GM12878 (cell line): ENCODE data around the gene MFSD12.

Source experiments
- EP300 ChIP-seq, 2 experiments: fragments of 150-350 bp in 1 of 2; IDR thresholded peaks; 2 replicates each; pipeline ENCODE4 v1.6.1; 2011 to 2012; ENCODE audit warnings: low read depth in 2 of 2, low read length in 2 of 2, borderline replicate concordance in 1 of 2, improper control_type of control experiment in 1 of 2, inconsistent platforms in 1 of 2; ENCODE audit not compliant: control insufficient read depth in 1 of 2
- HCFC1 ChIP-seq: fragments of 150-350 bp; IDR thresholded peaks from 2 replicates; pipeline ENCODE4 v1.6.1; 2014; ENCODE audit warnings: low read length
- MXI1 ChIP-seq: fragments of 150-350 bp; IDR thresholded peaks from 2 replicates; pipeline ENCODE4 v1.6.1; 2011; ENCODE audit warnings: low read depth, mild to moderate bottlenecking, inconsistent platforms, low read length, improper control_type of control experiment
- TAF1 ChIP-seq: IDR thresholded peaks from 2 replicates; pipeline ENCODE4 v1.6.1; 2011; ENCODE audit warnings: mild to moderate bottlenecking, low read depth, low read length, borderline replicate concordance
- TBL1XR1 ChIP-seq: IDR thresholded peaks from 2 replicates; pipeline ENCODE4 v1.6.1; 2012; ENCODE audit warnings: low read depth, low read length, improper control_type of control experiment
- YY1 ChIP-seq: IDR thresholded peaks from 2 replicates; pipeline ENCODE4 v1.6.1; 2011; ENCODE audit warnings: low read depth, mild to moderate bottlenecking, low read length
- TF ChIP-seq, protein P1 (sequence below), 3 experiments: IDR thresholded peaks in 2 of 3; conservative IDR thresholded peaks in 1 of 3; 2 replicates each; pipeline ENCODE4 v1.5.1; 2011; ENCODE audit warnings: low read depth in 3 of 3, low read length in 3 of 3, mild to moderate bottlenecking in 3 of 3, control low read depth in 2 of 3, moderate library complexity in 2 of 3, inconsistent platforms in 1 of 3, mixed read lengths in 1 of 3; ENCODE audit not compliant: control insufficient read depth in 2 of 3, insufficient read depth in 1 of 3; ENCODE audit errors: extremely low read depth in 1 of 3

DNA sequence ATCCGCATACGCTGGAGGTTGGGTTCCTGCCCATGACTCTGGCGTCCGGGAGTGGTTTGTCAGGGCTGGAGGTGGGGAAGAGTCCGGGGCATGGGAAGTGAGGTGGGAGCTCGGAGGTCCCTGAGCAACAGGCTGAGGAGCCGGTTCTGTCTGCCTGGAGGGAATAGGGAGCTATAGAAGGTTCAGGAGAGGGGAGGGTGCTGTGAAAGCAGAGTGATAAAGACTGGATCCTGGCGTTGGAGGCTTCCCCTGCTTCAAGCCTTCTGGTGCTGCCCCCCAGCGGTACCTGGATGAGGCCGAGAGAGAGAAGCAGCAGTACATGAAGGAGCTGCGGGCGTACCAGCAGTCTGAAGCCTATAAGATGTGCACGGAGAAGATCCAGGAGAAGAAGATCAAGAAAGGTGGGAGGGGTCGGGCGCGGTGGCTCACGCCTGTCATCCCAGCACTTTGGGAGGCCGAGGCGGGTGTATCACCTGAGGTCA, 17.9 kb upstream of the MFSD12 start:
- no peak for TF ChIP-seq TBL1XR1
- TF ChIP-seq, protein P1, sequence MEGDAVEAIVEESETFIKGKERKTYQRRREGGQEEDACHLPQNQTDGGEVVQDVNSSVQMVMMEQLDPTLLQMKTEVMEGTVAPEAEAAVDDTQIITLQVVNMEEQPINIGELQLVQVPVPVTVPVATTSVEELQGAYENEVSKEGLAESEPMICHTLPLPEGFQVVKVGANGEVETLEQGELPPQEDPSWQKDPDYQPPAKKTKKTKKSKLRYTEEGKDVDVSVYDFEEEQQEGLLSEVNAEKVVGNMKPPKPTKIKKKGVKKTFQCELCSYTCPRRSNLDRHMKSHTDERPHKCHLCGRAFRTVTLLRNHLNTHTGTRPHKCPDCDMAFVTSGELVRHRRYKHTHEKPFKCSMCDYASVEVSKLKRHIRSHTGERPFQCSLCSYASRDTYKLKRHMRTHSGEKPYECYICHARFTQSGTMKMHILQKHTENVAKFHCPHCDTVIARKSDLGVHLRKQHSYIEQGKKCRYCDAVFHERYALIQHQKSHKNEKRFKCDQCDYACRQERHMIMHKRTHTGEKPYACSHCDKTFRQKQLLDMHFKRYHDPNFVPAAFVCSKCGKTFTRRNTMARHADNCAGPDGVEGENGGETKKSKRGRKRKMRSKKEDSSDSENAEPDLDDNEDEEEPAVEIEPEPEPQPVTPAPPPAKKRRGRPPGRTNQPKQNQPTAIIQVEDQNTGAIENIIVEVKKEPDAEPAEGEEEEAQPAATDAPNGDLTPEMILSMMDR (IDR thresholded peaks at IDR 0.05 in 2 of 3, conservative IDR thresholded peaks at IDR 0.05 in 1 of 3; ENCODE audit: control insufficient read depth in 2 of 3, extremely low read depth in 1 of 3, insufficient read depth in 1 of 3, low read depth in 3 of 3, low read length in 3 of 3) = no peak; a peak in 1 of 6 replicates
- no peak for TF ChIP-seq TAF1
- TF ChIP-seq YY1 = no peak
- no peak for TF ChIP-seq HCFC1
- TF ChIP-seq EP300 (IDR thresholded peaks at IDR 0.05; ENCODE audit: borderline replicate concordance in 1 of 2, control insufficient read depth in 1 of 2, low read depth in 2 of 2, low read length in 2 of 2) = no peak
- no peak for TF ChIP-seq MXI1
